GM18508 (cell line): ENCODE measurements around the gene HMGN2.

Experiments
- ATAC-seq: cut with Tn5 transposase; IDR thresholded peaks from one replicate; pipeline ENCODE4 v1.9.1; 2021; ENCODE audit warnings: moderate number of reproducible peaks; ENCODE audit not compliant: insufficient read depth, unreplicated experiment

Gene HMGN2

DNA sequence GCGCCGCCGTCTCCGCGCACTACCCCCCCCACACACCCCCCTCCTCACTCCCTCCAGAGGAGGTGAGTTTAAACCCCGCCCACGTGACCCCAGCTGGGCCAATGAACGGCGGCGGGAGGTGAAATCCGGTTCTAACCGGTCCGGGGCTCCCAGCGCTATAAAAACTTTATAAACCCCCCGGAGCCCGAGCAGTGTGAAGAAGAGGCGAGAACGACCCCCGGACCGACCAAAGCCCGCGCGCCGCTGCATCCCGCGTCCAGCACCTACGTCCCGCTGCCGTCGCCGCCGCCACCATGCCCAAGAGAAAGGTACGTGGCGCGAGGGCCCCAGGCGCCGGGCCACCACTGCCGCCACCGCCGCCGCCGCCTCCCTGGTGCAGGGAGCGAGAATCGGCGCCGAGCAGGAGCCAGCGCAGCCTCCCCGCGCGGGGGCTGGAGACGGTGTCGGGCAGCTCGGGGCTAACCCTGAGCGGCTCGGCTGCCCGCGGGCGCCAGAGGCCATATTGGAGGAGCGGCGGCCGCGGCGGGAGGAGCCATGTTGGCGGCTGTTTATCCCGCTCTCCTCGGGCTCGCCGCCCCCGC lies at the start of gene HMGN2:
Gene HMGN2 (plus strand): TSS at position 121 of the 581 bp plus-strand sequence. CDS start 173 bp downstream, at position 294.
- no peak for ATAC-seq

DNA sequence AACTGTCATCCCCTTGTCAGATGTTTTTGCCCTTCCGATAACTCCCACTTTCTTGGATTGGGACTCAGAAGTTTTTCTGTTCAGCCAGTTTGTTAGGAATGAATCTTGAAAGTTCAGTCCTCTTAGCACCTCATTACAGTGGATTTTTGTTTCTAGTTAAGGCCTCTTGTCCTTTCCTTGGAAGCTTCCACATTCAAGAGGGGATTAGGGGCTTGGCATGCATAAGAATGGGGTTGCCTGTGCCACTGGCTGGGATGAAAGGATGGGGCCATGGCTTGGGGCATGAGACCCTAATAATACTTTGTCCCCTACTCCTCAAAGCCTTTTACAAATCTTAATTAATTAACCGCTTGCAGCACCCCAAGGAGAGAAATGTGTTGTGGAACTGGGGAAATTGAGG lies 42.5 kb upstream of the HMGN2 start:
- ATAC-seq, result no peak

DNA sequence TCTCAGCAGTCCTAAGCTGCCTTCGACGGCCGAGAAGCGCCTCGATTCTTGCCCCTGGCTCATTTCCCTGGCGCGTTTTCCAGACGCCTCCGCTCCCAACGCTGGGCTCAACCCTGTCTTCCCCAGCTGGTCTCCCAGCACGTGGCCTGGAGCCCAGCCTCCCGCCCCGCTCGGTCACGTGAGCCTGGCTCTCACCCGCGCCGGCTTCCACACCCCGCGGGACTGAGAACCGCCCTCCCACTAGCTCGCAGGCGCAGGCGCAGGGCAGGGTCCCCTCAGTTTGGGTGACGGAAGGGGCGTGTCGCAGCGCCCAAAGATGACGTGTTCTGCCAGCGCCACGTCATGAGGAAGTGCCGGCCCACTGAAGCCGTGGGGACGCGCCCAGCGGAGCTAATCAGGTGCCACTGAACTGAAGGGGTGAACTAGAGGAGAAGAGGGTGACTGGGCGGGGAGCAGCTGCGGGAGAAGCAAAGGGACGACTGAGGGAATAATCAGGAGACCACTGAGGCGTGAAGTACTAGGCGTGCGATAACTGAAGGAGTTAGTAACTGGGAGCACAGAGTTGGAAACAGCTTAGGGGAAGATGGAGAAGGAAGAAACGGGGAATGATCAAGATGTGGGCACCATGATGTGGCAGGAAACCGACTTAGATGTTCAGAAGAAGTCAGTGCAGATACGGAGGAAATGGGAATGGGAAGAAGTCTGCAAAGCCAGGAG lies 40.1 kb upstream of the HMGN2 start, which contains the start of gene DHDDS:
Gene DHDDS (plus strand): TSS at position 343 of the 717 bp plus-strand sequence. CDS start 625 bp downstream, outside the sequence.
- peak; percentile 79 for ATAC-seq

DNA sequence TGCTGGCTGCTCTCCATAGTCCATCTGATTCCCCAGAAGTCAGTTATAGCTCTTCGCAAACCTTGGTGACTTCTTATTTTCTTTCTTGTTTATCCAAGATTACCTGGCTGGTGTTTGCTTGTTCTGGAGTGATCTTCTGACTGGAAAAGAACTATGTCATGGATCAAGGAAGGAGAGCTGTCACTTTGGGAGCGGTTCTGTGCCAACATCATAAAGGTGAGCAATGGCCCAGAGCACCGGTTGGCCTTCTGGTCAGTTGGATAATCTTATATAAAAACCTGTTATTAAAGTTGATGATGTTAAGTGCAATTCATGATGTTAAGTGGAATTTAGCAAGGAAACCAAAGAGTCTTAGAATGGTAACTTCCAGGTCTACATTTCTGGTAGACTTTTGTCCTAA lies 39.4 kb upstream of the HMGN2 start:
- no peak for ATAC-seq

DNA sequence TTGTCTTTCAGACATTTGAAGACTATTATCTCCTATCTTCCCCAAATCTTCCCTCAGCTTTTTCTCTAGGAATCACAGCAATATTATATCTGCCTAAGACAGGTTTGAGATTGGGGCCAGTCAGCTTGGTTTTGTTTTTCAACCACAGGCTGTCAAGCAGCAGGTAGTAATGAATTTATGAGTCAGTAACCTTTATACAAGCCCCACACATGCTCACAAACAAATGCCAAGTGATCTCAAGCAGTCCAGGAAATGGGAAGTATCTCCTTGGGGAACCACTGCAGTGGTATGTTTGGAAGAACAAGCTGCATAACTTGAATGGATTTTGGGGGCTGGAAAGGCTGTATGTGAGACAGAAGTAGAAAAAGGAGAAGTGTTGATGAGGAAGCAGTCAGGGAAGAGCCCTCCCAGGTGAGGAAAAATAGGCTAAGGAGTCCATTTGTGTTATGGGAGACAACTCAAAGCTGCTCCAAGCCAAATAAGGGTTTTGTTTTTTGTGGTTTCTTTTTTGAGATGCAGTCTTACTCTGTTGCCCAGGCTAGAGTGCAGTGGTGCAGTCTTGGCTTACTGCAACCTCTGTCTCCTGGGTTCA lies 38.0 kb upstream of the HMGN2 start:
- ATAC-seq, result no peak

DNA sequence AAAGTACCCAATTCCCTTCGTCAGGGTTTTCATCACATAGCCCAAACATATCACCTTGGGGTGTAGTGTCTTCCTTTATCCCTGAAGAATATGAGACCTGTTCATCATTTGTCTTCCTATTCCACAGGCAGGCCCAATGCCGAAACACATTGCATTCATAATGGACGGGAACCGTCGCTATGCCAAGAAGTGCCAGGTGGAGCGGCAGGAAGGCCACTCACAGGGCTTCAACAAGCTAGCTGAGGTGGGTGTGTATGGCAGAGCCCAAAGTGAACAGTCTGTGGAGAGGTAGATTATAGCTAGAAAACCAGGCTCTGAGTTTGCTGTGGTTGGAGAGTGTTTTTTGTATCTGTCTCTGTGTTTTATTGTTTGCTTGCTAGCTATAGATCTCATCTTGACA lies 34.2 kb upstream of the HMGN2 start:
- no peak for ATAC-seq

DNA sequence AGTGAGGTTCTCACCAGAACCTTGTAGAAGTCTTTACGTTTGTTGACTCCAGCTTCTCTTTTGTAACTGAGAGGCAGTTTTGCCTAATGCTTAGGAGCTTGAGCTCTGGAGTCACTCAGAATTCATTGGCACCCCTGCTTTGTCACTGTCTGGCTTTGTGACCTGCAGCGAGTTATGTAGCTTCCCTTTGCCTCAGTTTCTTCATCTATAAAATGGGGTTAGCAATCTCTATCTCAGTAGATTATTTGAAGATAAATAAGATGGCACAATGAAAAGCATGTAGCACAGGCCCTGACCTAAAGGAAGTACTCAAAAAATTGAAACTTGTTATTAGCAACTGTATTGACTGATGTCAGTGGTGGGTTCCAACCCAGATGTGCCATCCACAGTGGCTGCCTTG lies 32.0 kb upstream of the HMGN2 start:
- ATAC-seq, result no peak

DNA sequence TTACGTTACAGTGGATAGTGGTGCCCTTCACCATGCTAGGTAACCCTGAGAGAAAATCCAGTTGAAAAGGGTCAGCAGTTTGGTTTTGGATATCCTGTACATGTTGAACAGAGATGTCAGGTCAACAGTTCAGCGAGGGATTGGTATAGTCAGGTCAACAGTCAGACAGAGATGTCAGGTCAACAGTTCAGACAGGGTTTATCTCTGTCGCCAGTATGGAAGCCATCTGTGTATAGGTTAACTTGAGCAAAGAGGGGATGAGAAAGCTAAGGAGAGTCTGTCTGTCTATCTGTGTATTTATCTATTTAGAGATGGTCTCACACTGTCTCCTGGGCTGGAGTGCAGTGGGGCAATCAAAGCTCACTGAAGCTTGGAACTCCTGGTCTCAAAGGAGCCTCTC lies 22.4 kb upstream of the HMGN2 start:
- no peak for ATAC-seq

DNA sequence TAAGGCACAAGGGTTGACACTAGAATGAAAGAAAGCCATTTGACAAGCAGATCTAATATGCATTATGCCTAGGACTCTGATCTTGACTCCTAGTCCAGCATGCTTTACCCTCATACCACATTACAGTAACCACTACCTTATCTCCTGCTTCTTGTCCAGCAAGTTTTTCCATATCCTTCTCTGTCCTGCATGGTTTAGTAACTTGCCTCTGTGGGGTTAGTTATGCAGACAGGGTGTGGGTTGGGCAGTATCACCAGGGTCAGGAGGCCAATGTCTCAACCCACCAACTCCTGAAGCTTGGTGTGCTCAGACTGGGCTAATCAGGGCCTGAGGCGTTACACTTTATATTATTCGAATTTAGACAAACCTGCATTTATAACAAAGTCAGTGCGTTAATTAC lies 21.3 kb upstream of the HMGN2 start:
- ATAC-seq, result no peak

DNA sequence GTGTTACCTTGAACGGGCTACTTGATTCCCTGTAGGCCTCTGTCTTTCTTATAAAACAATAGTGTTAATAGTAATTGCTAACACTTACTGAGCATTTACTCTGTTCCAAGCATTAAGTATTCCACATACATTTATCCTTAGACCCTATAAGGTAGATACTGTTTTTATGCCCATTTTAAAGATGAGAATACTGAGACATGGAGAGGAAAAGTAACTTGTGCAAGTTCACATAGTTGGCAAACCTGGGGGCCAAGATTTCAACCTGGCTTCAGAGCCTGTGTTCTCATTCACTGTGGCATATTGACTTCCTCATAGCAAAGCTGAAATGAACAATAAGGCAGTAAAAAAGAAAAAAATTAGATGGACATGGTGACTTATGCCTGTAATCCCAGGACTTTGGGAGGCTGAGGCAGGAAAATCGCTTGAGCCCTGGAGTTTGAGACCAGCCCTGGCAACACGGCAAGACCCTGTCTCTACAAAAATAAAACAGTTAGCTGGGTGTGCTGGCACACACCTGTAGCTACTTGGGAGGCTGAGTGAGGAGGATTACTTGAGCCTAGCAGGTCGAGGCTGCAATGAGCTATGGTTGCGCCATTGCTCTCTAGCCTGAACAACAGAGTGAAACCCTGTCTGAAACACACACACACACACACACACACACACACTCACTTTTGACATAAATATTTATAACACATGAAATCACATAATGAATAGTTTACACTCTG lies 19.6 kb upstream of the HMGN2 start:
- no peak for ATAC-seq

DNA sequence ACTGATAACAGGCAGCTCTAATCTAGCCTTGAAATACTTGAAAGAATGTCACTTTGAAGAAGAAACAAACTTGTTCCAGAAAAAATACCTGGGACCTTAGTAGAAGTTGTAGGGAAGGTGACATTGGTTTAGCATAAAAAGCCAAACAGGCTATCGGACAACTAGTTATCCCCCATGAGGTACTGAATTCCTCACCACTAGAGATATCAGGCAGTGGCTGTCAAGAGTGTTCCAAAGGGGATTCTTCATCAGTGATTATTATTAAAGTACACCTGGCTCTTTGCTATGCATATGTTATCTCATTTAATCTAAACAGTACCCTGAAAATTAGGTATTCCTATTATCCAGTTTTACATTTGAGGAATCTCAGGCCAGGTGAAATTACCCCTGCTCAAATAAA lies 13.1 kb upstream of the HMGN2 start:
- ATAC-seq, result no peak

DNA sequence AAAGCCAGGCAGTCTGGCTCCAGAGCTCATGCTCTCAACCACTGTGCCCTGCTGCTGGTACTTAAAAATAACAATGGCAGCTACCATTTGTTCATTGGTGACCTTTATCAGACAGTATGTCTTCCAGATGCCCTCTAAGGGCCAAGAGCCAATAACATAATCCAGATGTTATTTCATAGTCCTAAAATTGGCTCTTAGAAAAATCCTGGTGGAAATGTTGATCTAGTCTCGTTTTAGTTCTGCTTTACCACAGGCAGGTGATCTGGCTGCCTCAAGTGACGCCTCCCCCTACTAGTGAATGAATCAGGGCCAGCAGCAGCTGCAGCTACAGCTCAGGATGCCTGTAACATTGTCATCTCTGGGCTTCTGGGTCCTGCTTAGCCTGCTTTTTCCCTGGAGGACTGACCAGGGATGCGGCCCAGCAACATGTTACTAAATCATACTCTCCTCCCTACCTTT lies 12.6 kb upstream of the HMGN2 start:
- ATAC-seq, result no peak

DNA sequence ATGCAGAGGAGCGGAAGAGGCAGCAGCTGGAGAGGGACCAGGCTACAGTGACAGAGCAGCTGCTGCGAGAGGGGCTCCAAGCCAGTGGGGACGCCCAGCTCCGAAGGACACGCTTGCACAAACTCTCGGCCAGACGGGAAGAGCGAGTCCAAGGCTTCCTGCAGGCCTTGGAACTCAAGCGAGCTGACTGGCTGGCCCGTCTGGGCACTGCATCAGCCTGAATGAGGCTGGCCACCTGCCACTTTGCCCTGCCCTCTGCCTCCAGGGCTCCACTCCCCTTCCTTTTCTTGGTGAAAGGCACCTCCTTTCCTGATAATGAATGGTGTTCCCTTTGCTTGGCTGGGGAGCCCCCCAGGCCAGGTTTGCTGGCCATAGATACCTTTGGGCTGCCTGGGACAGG lies 3.3 kb upstream of the HMGN2 start:
- ATAC-seq, result no peak

DNA sequence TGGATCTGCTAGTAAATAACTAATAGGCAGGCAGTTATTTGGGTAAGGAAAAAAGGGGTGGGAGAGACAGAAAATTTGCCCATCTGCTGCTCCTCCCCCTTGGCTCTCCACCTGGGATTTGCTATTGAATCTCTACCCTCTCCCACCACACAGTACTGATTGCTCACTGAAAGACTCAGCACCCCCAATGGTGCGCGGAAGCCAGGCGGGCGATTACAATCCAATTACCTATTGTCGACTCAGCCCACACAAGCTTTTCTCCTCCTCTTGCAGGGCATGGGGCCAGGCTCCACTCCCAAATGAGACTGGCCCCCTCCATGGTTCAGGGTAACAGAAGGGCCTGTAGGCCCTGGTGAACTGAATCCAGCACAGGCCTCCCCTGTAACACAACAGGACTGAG lies 2.7 kb upstream of the HMGN2 start:
- no peak for ATAC-seq

DNA sequence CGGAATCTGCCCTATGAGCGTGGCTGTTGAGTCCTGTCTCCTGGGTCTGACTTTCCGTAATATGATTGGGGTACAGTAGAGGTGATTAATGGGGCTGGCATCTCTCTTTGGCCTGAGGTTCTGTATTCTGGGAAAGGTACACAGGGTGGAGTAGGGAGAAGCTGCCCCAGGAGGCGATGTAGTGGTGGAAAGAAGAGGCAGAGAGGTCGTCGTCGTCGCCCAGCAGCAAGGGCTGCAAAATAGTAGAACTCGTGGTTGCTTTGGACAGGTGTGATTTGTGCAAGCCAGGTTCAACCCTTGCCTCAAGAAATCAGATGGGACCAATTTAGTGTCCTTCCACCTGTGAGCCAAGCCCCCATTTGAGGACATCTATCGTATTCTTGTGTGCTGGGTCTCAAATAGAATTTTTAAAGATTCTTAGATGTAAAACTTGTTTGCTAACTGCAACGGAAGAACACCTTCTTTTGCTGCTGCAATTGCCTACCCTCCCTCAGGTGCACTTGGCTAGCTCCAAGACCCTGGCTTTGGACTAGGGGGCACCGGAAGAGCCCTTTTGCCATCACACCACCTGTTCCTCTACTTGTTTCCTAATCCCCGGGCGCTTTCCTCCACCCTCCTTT lies 1.3 kb upstream of the HMGN2 start:
- ATAC-seq, result no peak

DNA sequence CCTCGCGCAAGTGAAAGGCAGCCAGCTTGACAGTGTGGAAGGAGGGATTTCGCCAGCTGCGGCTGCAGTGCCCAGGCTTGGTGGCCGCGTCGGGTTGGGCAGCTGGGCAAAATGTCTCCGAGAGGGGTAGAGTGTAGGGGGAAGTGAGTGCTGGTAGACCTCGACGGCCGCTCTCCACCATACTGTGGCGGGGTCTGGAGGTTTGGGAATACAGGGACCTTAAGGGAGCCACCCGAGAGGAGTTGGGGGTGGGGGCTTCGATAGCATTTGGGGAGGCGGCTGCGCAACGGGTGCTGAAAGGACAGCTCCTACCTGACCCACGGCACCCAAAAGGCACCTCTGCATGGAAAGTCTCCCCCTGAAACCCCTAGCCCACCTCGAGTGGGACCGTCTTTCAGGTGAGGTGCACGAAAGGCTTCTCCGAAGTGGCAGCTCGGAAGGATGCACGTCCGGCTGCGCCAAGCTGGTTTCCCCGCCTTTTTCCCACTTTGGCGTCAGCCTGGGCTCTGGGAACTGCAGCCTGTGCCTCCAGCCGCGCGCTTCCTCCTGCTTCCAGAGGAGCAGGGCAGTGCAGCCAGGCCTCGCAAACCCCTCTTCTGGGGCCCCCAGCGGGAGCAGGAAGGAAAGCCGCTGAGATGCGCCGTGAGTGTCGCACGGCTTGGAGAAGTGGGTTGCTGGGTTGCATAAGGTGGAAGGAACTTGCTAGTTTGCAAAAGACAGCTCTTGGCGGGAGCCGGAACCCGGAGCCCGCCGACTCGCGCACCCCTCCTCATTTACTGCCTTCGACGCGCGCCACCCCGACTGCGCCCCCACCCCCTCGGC lies 531 bp upstream of the HMGN2 start:
- ATAC-seq, result no peak

DNA sequence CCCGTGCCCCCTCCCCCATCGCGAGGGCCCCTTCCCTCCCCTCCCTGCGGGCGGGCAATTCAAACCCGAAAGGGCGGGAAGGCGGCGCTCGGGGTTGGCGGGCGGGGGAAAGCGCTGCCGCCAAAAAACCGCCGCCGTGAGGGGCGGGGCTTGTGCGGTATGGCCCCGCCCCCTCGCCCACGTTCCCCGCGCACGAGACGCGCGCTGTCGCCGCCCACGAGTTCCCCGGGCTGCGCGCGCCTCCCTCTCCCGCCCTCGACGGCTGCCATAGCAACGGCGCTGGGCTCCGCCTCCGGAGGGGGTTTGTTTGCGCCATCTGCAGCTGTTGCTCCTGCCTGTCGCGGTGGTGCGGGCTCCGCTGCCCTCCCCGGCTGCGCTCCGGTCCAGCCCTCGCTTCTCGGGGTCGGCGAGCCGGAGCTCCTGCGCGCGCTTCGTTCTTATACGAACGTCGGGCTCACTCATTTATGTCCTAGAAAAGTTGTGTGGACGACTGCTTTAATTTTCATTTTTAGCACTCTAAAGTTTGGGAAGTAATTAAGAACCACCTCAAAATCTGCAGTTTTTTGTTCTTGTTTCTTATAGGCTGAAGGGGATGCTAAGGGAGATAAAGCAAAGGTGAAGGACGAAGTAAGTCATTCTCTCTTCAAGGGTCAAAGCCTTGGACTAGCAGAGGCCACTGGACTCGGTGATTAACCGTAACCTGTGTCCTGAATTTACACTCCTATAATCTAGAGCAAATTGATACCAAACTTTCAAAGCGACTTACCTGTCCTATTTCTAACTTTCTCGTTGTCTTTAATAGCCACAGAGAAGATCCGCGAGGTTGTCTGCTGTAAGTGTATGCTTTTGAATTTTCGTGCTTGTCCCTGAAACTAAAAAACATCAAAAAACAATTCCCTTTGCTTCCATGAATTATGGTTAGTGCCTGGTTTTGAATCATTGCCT lies 933 bp downstream of the HMGN2 start:
- ATAC-seq, result no peak

DNA sequence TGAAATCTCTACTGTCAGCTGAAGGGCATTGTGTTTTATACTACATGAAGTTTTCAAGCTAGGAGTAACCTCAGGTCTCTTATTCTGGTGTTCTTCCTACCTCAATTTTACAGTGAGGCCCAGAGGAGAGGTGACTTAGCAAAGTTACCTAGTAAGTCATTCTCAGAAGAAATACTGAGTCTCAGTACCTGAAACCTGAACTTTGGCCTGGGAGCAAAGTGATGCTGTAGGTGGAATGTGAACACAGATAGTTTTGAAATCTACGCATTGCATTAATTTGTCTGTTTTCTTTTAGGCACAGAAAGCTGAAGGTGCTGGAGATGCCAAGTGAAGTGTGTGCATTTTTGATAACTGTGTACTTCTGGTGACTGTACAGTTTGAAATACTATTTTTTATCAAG lies 2.6 kb downstream of the HMGN2 start:
- ATAC-seq, result no peak

DNA sequence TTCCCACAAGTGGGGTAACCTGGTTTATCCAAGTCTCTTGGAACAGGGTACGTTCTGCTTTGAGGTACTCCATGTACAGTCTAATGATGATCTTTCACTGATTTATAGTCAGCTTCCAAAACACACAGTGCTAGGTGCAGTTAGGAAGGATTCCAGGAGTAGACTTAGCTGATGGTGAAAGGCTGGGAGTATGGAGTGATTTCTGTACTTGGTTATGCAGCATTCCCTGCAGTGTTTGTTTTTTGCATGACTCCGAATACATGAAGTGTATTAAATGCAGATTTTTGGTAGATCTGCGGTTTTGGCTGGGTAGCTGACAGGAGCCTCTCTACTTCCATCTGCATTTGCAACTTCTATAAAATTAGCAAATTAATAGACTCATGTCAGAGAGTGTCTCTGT lies 3.7 kb downstream of the HMGN2 start:
- no peak for ATAC-seq
